ENCODE data around the gene ACSL3.

- TF ChIP-seq CTCF (IDR thresholded peaks at IDR 0.05) (no peak), ZFX (IDR thresholded peaks at IDR 0.05; ENCODE audit: borderline replicate concordance) (no peak)
These were observed 66.8 kb downstream of the ACSL3 start for GRCh38 chr2:222927600-222927999.
